ENCODE measurements around the gene VTI1B.

- TF ChIP-seq, protein P1, sequence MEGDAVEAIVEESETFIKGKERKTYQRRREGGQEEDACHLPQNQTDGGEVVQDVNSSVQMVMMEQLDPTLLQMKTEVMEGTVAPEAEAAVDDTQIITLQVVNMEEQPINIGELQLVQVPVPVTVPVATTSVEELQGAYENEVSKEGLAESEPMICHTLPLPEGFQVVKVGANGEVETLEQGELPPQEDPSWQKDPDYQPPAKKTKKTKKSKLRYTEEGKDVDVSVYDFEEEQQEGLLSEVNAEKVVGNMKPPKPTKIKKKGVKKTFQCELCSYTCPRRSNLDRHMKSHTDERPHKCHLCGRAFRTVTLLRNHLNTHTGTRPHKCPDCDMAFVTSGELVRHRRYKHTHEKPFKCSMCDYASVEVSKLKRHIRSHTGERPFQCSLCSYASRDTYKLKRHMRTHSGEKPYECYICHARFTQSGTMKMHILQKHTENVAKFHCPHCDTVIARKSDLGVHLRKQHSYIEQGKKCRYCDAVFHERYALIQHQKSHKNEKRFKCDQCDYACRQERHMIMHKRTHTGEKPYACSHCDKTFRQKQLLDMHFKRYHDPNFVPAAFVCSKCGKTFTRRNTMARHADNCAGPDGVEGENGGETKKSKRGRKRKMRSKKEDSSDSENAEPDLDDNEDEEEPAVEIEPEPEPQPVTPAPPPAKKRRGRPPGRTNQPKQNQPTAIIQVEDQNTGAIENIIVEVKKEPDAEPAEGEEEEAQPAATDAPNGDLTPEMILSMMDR (IDR thresholded peaks at IDR 0.05; ENCODE audit: extremely low read depth in 1 of 2, insufficient read depth in 1 of 2, low read depth in 1 of 2, low read length in 2 of 2), result no peak
- TF ChIP-seq POLR2AphosphoS5 (IDR thresholded peaks at IDR 0.05; ENCODE audit: insufficient read depth, low read depth, low read length), result no peak
- no peak for TF ChIP-seq EZH2 (IDR thresholded peaks at IDR 0.05; ENCODE audit: borderline replicate concordance, low read depth, low read length, severe bottlenecking)
- TF ChIP-seq, protein P2, sequence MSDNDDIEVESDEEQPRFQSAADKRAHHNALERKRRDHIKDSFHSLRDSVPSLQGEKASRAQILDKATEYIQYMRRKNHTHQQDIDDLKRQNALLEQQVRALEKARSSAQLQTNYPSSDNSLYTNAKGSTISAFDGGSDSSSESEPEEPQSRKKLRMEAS (IDR thresholded peaks at IDR 0.05; ENCODE audit: insufficient read depth, insufficient read length), result no peak
Measured at GRCh38 chr14:67673451-67673850, 981 bp downstream of the VTI1B start.

Measured in endothelial cell of umbilical vein (primary cell).